CD4-positive, alpha-beta T cell treated with Interleukin-12 subunit alpha and Interleukin-12 subunit beta, for 1 hour (primary cell): ENCODE results near the gene RNF186.
"Not testable (repeated sequence)": the region's sequence is repeated elsewhere in the genome, so short reads cannot be mapped to it uniquely, and the experiment has no call there.

Experiments used
- DNase-seq: peaks from one replicate; pipeline ENCODE4 v3.0.0-alpha.2; 2020

Gene RNF186

GRCh38 chr1:19814681-19815503 is at the start of gene RNF186:
TSS of gene RNF186 (minus strand) at chr1:19815283. CDS start at chr1:19815101, 182 bp downstream.
- DNase-seq: no peak

GRCh38 chr1:19864570-19865160 is 49.6 kb upstream of the RNF186 start:
- no peak for DNase-seq

- no peak for DNase-seq
Measured at GRCh38 chr1:19862944-19863343, 47.9 kb upstream of the RNF186 start.

GRCh38 chr1:19861842-19862530 is 46.9 kb upstream of the RNF186 start:
- DNase-seq: no peak

GRCh38 chr1:19861034-19861433 is 46.0 kb upstream of the RNF186 start:
- no peak for DNase-seq

- no peak for DNase-seq
Measured at GRCh38 chr1:19860418-19860817, 45.3 kb upstream of the RNF186 start.

- DNase-seq: no peak
Measured at GRCh38 chr1:19859876-19860275, 44.8 kb upstream of the RNF186 start.

GRCh38 chr1:19858893-19859292 is 43.8 kb upstream of the RNF186 start:
- no peak for DNase-seq

GRCh38 chr1:19854866-19855265 is 39.8 kb upstream of the RNF186 start:
- no peak for DNase-seq

GRCh38 chr1:19852036-19852435 is 37.0 kb upstream of the RNF186 start:
- DNase-seq: no peak

- DNase-seq: no peak
Measured at GRCh38 chr1:19850214-19850613, 35.1 kb upstream of the RNF186 start.

- DNase-seq: not testable (repeated sequence)
Measured at GRCh38 chr1:19849307-19849706, 34.2 kb upstream of the RNF186 start.

- not testable (repeated sequence) for DNase-seq
Measured at GRCh38 chr1:19847334-19847733, 32.3 kb upstream of the RNF186 start.

GRCh38 chr1:19846338-19846737 is 31.3 kb upstream of the RNF186 start:
- DNase-seq: no peak

GRCh38 chr1:19845555-19845954 is 30.5 kb upstream of the RNF186 start:
- no peak for DNase-seq

GRCh38 chr1:19844731-19845495 is 29.8 kb upstream of the RNF186 start:
- DNase-seq: no peak

GRCh38 chr1:19840228-19840627 is 25.1 kb upstream of the RNF186 start:
- DNase-seq: no peak

GRCh38 chr1:19837866-19838265 is 22.8 kb upstream of the RNF186 start:
- DNase-seq: no peak

GRCh38 chr1:19835578-19835977 is 20.5 kb upstream of the RNF186 start:
- no peak for DNase-seq

GRCh38 chr1:19831441-19831840 is 16.4 kb upstream of the RNF186 start:
- no peak for DNase-seq

- DNase-seq: no peak
Measured at GRCh38 chr1:19828546-19828945, 13.5 kb upstream of the RNF186 start.

- DNase-seq: no peak
Measured at GRCh38 chr1:19825298-19825697, 10.2 kb upstream of the RNF186 start.

- no peak for DNase-seq
Measured at GRCh38 chr1:19824541-19824940, 9.5 kb upstream of the RNF186 start.
